Sigmoid colon (tissue), 4 donors: Measurements from ENCODE around the gene FIGNL2.

Experiments
- EP300 ChIP-seq, 4 donors: sonication (generic); formaldehyde crosslinking; IDR thresholded peaks; one replicate each; pipeline ENCODE4 v1.6.1; 2017; ENCODE audit warnings: antibody characterized with exemption in 4 of 4
- POLR2A ChIP-seq, 2 donors: fragments of 450-650 bp; IDR thresholded peaks; one replicate each; pipeline ENCODE4 v1.6.1; 2016; ENCODE audit warnings: antibody characterized with exemption in 2 of 2, mild to moderate bottlenecking in 2 of 2, moderate library complexity in 2 of 2
- POLR2AphosphoS5 ChIP-seq, 4 donors: sonication (generic); formaldehyde crosslinking; IDR thresholded peaks; one replicate each; pipeline ENCODE4 v1.6.1; 2017; ENCODE audit warnings: antibody characterized with exemption in 4 of 4
- TF ChIP-seq, protein P1 (sequence below), 4 experiments: fragments of 450-650 bp in 3 of 4; fragments of 200-600 bp in 1 of 4; IDR thresholded peaks; one replicate each; pipeline ENCODE4 v1.5.1; 2016 to 2019; ENCODE audit warnings: antibody characterized with exemption in 4 of 4, mild to moderate bottlenecking in 3 of 4, moderate library complexity in 2 of 4

DNA sequence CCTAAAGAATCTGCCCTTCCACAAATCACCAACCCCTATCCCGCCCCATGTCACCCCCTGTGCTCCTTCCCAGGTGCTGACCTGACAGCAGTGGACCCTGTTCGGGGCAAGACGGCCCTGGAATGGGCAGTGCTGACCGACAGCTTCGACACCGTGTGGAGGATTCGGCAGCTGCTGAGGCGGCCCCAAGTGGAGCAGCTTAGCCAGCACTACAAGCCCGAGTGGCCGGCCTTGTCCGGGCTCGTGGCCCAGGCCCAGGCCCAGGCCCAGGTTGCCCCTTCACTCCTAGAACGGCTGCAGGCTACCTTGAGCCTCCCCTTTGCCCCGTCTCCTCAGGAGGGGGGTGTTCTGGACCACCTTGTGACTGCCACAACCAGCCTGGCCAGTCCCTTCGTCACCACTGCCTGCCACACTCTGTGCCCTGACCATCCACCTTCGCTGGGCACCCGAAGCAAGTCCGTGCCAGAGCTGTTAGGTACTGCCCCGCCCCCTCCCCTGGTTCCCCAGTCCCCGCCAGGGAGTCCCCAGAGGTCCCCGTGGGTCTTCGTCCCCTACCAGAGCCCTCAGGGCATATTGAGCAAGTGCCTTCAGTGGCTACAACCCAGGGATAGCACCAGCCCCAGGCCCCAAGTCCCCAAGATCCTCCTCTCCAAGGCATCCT lies 42.1 kb upstream of the FIGNL2 start:
- TF ChIP-seq POLR2A (IDR thresholded peaks at IDR 0.05) = no peak
- TF ChIP-seq, protein P1, sequence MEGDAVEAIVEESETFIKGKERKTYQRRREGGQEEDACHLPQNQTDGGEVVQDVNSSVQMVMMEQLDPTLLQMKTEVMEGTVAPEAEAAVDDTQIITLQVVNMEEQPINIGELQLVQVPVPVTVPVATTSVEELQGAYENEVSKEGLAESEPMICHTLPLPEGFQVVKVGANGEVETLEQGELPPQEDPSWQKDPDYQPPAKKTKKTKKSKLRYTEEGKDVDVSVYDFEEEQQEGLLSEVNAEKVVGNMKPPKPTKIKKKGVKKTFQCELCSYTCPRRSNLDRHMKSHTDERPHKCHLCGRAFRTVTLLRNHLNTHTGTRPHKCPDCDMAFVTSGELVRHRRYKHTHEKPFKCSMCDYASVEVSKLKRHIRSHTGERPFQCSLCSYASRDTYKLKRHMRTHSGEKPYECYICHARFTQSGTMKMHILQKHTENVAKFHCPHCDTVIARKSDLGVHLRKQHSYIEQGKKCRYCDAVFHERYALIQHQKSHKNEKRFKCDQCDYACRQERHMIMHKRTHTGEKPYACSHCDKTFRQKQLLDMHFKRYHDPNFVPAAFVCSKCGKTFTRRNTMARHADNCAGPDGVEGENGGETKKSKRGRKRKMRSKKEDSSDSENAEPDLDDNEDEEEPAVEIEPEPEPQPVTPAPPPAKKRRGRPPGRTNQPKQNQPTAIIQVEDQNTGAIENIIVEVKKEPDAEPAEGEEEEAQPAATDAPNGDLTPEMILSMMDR (IDR thresholded peaks at IDR 0.05) = no peak
- no peak for TF ChIP-seq POLR2AphosphoS5 (IDR thresholded peaks at IDR 0.05)
- TF ChIP-seq EP300 (IDR thresholded peaks at IDR 0.05) = no peak
